Breast epithelium (tissue), 3 donors: ENCODE measurements around the gene NSUN2.

Experiments used
- CTCF ChIP-seq, 3 donors: fragments of 450-650 bp; IDR thresholded peaks; one replicate each; pipeline ENCODE4 v1.5.1; 2016 to 2017; ENCODE audit warnings: antibody characterized with exemption in 3 of 3, mild to moderate bottlenecking in 3 of 3, moderate library complexity in 3 of 3
- POLR2A ChIP-seq: fragments of 450-650 bp; IDR thresholded peaks from one replicate; pipeline ENCODE4 v1.6.1; 2016; ENCODE audit warnings: antibody characterized with exemption, mild to moderate bottlenecking, moderate library complexity

DNA sequence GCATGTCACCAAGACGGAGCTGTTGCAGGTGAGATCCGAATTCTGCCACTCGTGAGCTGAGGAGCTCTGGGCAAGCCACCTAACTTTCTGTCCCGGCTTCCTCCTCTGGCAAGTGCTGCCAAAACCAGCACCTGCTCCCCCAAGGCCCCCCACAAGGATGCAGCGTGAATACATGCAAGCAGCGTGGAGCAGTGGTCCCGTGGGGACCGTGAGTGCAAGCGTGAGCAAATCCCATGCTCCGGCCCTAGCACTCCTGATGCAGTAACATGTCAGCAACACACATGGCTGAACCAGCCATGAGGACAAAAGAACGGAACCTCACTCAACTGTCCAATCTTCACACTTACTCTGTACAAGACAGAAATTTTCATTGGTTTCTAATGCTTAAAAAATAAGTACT lies 31.0 kb downstream of the NSUN2 start:
- no peak for TF ChIP-seq CTCF (IDR thresholded peaks at IDR 0.05)
- no peak for TF ChIP-seq POLR2A
